NCI-H128 (cell line): ENCODE measurements around the gene ICE2.

Experiments used
- DNase-seq: peaks from one replicate; lab custom pipeline; 2025; ENCODE audit not compliant: unreplicated experiment; lab: John Stamatoyannopoulos, UW

The ICE2 gene

GRCh38 chr15:60391722-60392315, 87.1 kb downstream of the ICE2 start:
- no peak for DNase-seq

- no peak for DNase-seq
Observed at GRCh38 chr15:60390871-60391501, 88.0 kb downstream of the ICE2 start.

- no peak for DNase-seq
Observed at GRCh38 chr15:60390231-60390630, 88.7 kb downstream of the ICE2 start.

- DNase-seq: no peak
Observed at GRCh38 chr15:60389261-60390077, 89.5 kb downstream of the ICE2 start.

- DNase-seq: no peak
Observed at GRCh38 chr15:60387321-60387720, 91.6 kb downstream of the ICE2 start.

GRCh38 chr15:60386615-60387014, 92.3 kb downstream of the ICE2 start:
- no peak for DNase-seq

- no peak for DNase-seq
Observed at GRCh38 chr15:60385620-60386552, 93.1 kb downstream of the ICE2 start.

- no peak for DNase-seq
Observed at GRCh38 chr15:60384526-60385126, 94.3 kb downstream of the ICE2 start.

GRCh38 chr15:60384053-60384452, 94.9 kb downstream of the ICE2 start:
- no peak for DNase-seq

GRCh38 chr15:60382773-60383674, 95.9 kb downstream of the ICE2 start:
- DNase-seq: no peak

GRCh38 chr15:60381148-60381788, 97.7 kb downstream of the ICE2 start:
- no peak for DNase-seq

GRCh38 chr15:60379525-60380274, 99.2 kb downstream of the ICE2 start:
- no peak for DNase-seq

GRCh38 chr15:60379185-60379524, 99.8 kb downstream of the ICE2 start:
- no peak for DNase-seq

GRCh38 chr15:60376677-60377095, 102.3 kb downstream of the ICE2 start:
- no peak for DNase-seq

GRCh38 chr15:60375306-60375705, 103.6 kb downstream of the ICE2 start:
- no peak for DNase-seq

- DNase-seq: peak; percentile 66
Observed at GRCh38 chr15:60374628-60375081, 104.3 kb downstream of the ICE2 start.

- peak; percentile 66 for DNase-seq
Observed at GRCh38 chr15:60374209-60374608, 104.7 kb downstream of the ICE2 start.

GRCh38 chr15:60373745-60374144, 105.2 kb downstream of the ICE2 start:
- DNase-seq: no peak
